Measurements from ENCODE around the gene ABTB1.
A peak's percentile ranks its signal among the peaks of the same experiment; 100 is the strongest.
"Not testable (repeated sequence)": the region's sequence is repeated elsewhere in the genome, so short reads cannot be mapped to it uniquely, and the experiment has no call there.

Gene ABTB1

GRCh38 chr3:127651516-127652172 is 21.1 kb upstream of the ABTB1 start:
- DNase-seq = no peak

DNA sequence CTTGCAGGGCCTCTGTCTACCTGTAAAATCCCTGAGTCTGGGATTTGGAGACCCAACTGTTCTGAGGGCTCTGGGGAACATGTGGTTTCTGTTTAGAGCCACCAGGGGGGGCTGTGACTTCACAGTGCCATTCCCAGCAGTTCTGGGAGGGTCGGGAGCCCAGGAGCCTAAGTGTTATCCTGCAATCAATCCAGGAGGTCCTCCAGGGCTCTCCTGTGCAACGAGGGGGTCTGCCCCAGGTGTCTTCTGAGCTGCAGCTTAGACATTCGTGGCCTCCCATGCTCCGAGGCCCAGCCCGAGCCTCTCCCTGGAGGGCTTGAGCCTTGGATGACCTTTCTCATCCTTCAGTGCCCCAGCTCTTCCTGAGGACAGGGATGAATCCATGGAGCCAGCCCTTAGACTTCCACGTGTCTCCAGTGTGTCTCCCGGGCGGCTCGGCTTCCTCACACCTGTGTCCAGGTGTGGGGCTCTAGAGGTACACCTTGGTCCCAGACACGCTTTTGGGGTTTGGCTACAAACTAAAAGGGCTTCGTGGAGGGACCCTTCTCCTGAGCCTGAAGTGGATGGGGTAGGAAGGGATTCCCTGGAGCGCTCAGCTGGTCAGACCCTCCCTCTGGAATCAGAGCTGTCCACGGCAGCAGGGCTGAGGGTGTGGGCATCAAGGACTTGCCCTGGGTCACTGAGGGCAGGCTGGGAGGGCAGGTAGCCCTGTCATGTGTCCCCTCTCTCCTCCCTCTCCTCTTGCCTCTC is 20.3 kb upstream of the ABTB1 start:
- DNase-seq = peak; percentile 31 to 69

DNA sequence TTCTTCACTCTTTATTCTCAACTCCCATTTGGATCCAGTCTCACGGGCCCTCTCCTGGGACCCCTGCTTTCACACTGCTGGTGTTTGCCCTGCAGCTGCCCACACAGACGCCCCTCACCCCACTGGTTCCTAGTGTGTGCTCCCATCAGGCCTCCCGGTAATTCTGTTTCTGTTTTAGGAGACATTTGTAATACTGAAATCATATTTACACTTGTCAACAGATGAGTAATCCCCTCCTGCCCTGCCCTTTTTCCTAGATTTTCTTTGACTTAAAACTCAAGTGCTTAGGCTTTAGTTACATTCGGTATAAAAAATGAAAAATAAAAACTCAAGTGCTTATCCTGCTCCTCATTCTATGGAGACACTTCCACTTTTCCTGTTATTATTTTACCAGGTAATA is 18.4 kb upstream of the ABTB1 start:
- no peak for DNase-seq

DNA sequence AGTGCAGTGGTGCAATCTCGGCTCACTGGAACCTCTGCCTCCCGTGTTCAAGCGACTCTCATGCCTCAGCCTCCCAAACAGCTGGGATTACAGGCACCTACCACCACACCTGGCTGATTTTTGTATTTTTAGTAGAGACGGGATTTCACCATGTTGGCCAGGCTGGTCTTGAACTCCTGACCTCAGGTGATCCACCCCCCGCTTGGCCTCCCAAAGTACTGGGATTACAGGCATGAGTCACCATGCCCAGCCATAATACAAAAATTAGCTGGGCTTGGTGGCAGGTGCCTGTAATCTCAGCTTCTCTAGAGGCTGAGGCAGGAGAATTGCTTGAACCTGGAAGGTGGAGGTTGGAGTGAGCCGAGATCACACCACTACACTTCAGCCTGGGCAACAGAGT is 17.8 kb upstream of the ABTB1 start:
- not testable (repeated sequence) for DNase-seq

DNA sequence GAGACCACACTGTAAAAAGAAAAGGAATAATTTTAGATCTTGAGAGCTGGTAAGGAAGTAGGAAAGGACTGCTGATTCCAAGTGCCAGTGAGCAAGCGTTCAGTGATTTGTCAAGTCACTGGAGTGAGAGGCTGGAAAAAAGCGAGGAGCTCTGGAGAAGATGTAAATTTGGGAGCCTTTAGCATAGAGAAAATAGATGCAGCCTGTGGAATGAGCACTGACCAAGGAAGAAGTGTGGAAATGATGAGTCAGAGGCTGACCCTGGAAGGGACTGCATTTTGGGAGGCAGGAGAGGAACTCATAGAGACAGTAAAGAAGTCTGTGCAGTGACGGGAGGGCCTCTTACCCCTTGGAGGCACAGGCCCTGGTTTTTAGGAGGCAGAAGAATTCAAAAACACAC is 17.1 kb upstream of the ABTB1 start:
- DNase-seq = peak in 1 of 2 donors; percentile 11

DNA sequence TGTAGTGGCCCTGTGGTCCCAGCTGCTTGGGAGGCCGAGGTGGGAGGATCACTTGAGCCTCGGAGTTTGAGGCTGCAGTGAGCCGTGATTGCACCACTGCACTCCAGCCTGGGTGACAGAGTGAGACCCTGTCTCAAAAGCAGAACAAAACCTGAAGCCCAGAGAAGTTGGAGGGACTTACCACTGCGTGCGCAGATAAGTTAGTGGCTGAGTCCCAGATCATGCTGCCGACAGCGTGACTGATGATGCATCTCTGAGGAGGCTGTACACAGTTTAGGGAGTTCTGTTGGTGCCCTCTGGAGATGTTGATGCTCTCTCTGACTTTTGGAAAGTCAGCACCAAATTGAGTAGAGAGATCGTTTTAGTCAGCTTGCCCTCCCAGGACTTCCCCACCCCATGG is 15.8 kb upstream of the ABTB1 start:
- DNase-seq = no peak

GRCh38 chr3:127658234-127658633 is 14.5 kb upstream of the ABTB1 start:
- DNase-seq = no peak

- DNase-seq = no peak
Observed at GRCh38 chr3:127660621-127661251, 12.0 kb upstream of the ABTB1 start.

- DNase-seq = no peak
Observed at GRCh38 chr3:127661600-127661999, 11.2 kb upstream of the ABTB1 start.

GRCh38 chr3:127662001-127662469 is 10.7 kb upstream of the ABTB1 start:
- DNase-seq = no peak

DNA sequence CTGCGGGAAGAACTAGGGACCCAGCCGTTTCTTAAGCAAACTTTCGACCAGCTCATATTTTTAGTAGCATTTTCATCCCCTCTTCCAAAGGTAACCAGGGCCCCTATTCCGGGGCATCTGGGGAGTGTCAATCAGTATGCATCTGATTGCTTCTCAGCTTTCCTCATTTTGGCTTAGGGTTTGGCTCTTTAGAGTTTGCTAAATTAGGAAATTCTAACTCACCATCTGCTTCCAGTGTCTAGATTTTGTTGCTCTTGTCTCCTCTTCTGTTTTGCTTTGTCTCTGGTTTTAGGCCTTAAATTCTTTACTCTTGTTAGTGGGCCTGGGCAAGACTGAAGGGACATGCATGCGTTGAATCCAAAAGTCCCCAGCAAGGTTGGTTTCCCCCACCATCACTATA is 9.6 kb upstream of the ABTB1 start:
- no peak for DNase-seq

DNA sequence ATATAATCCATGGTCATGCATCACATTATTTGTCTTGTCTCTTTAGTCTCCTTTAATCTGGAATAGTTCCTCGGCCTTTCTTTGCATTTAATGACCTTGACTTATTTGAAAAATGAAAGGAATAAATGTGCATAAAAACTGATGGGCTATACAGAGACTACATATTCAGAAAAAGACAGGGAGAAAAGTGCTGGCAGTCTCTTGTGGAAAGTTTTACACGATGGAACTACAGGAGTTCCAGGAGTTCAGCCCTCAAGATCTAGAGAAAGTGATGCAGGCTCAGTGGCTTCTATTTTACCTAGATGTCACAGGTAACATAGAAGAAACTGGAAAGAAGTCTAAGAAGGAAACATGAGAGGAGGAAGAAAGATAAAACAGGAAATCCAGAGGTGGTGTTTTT is 7.6 kb upstream of the ABTB1 start:
- DNase-seq = no peak

- no peak for DNase-seq
Observed at GRCh38 chr3:127665586-127665985, 7.2 kb upstream of the ABTB1 start.

DNA sequence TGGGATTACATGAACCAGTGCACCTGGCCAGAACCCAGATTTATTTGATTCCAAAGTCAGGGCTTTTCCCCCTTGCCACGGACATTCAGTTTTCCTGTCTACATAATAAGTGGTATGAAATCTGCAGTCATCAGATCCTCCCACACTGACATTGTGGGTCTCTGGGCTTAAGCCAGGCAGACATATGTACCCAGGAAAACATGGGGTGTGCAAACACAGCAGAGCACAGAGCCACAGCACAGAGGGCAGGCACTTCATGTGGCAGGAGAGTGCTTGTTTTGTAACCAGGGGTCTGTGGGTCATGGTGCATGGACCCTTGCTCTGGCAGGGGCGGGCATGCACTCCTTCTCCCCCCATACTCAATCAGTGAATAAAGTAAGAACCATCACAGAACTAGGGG is 6.1 kb upstream of the ABTB1 start:
- DNase-seq = no peak

- no peak for DNase-seq
Observed at GRCh38 chr3:127667119-127667681, 5.6 kb upstream of the ABTB1 start.

DNA sequence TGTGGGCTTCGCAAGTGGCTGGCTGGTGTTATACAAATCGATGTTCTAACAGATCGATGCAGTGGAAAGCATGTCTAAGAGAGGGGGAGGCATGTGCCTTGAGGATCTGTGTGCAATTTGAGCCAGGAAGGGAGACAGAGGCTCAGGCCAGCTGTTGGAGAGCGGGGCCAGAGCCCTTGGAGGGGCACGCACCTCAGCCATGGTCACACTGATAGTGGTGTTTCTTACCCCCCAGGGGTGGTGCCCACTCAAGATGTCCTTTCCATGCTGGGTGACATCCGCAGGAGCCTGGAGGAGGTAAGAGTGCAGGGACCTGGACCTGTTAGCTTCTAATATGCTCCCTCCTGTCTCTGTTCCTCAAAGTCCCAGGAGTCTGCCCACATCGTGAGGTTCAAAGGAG is 3.8 kb upstream of the ABTB1 start:
- DNase-seq = no peak

- no peak for DNase-seq
Observed at GRCh38 chr3:127669541-127670228, 3.1 kb upstream of the ABTB1 start.

DNA sequence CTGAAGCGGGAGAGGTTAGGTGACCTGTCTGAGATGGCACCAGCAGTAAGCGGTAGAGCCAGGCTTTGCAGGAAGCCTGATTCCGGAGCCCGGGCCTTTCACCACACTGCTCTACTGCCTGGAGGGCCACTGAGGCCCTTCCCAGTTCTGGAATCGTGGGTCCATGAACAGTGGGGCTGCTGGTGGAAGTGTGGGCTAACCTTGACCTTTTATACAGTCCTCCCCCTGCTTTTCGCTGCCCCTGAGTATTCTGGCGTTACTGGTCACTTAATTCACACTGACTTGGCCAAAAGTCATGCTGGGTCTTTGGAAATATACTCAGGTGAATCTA is 2.6 kb upstream of the ABTB1 start:
- no peak for DNase-seq

GRCh38 chr3:127670761-127671522 is 1.8 kb upstream of the ABTB1 start:
- no peak for DNase-seq

GRCh38 chr3:127671523-127672428 is 976 bp upstream of the ABTB1 start:
- DNase-seq = no peak

Measured in inflammatory macrophage treated with lipopolysaccharide for 1 hour (primary cell).